CD4-positive, alpha-beta T cell (primary cell): ENCODE results near the gene GNG10. TPM values are rescaled to one million over a fixed set of nuclear protein-coding genes. Genes with fewer than 3 reads are reported as not detected.

Experiments
- ATAC-seq: fragments of 200-7000 bp; cut with Tn5 transposase; one replicate; pipeline ENCODE4 v1.10.0; 2022; ENCODE audit warnings: mild to moderate bottlenecking; ENCODE audit not compliant: poor library complexity
- CTCF ChIA-PET: fragments of 350-600 bp; sonication (Branson Sonifier 250); formaldehyde crosslinking; loops from one replicate; lab custom pipeline; 2021; ENCODE audit warnings: antibody characterized with exemption, inconsistent platforms; lab: Charles Lee
- POLR2A ChIA-PET: fragments of 350-600 bp; sonication (Branson Sonifier 250); formaldehyde crosslinking; loops from one replicate; lab custom pipeline; 2021; ENCODE audit warnings: antibody characterized with exemption, inconsistent platforms; lab: Charles Lee
- DNase-seq, 14 experiments: peaks; one replicate each; pipeline ENCODE4 v3.0.0-alpha.2; 2013 to 2020; ENCODE audit warnings: mixed read lengths in 2 of 14
- H3K27ac ChIP-seq, 2 donors: one replicate each; pipeline versions ENCODE4 v1.5.1 to v1.7.0; 2013; ENCODE audit warnings: low read length in 2 of 2, low read depth in 1 of 2, mild to moderate bottlenecking in 1 of 2
- H3K27me3 ChIP-seq, 2 experiments: 1 replicate in 1 of 2; 2 replicates in 1 of 2; pipeline versions ENCODE4 v1.6.1 to v1.7.0; 2013; ENCODE audit warnings: low read length in 2 of 2, control low read depth in 1 of 2, mild to moderate bottlenecking in 1 of 2, moderate library complexity in 1 of 2; ENCODE audit not compliant: insufficient read depth in 2 of 2, control insufficient read depth in 1 of 2
- H3K36me3 ChIP-seq: one replicate; pipeline ENCODE4 v1.6.1; 2013; ENCODE audit warnings: low read length, control low read depth; ENCODE audit not compliant: insufficient read depth
- H3K4me1 ChIP-seq: one replicate; pipeline ENCODE4 v1.6.1; 2013; ENCODE audit warnings: low read length, control low read depth; ENCODE audit not compliant: insufficient read depth
- H3K4me3 ChIP-seq: one replicate; pipeline ENCODE4 v1.5.1; 2013; ENCODE audit warnings: mild to moderate bottlenecking, low read length, moderate library complexity
- H3K9me3 ChIP-seq, 2 experiments: 1 replicate in 1 of 2; 2 replicates in 1 of 2; pipeline versions ENCODE4 v1.6.1 to v1.7.0; 2013; ENCODE audit warnings: low read length in 2 of 2, mild to moderate bottlenecking in 2 of 2, control low read depth in 1 of 2, moderate library complexity in 1 of 2; ENCODE audit not compliant: control insufficient read depth in 1 of 2, insufficient read depth in 1 of 2
- H3K27ac Mint-ChIP-seq: one replicate; pipeline ENCODE4 v1.8.0; 2020; ENCODE audit warnings: mixed read lengths
- H3K27me3 Mint-ChIP-seq: one replicate; pipeline ENCODE4 v1.8.0; 2021; ENCODE audit warnings: mixed read lengths
- H3K36me3 Mint-ChIP-seq: one replicate; pipeline ENCODE4 v1.8.0; 2021; ENCODE audit warnings: low read depth, mixed read lengths
- H3K4me1 Mint-ChIP-seq: one replicate; pipeline ENCODE4 v1.8.0; 2021; ENCODE audit warnings: low read depth, mixed read lengths
- H3K4me3 Mint-ChIP-seq: one replicate; pipeline ENCODE4 v1.8.0; 2020; ENCODE audit warnings: mild to moderate bottlenecking, mixed read lengths
- H3K9me3 Mint-ChIP-seq: one replicate; pipeline ENCODE4 v1.8.0; 2020; ENCODE audit warnings: mixed read lengths
- intact Hi-C, 2 experiments: fragments of 100-400 bp; cut with DNase I in 1 of 2; cut with micrococcal nuclease in 1 of 2; formaldehyde crosslinking; loops; one replicate each; pipeline versions ENCODE4 v1.15.1 to v1.9.0; 2023 to 2025; cut with DNase I, micrococcal nuclease
- total RNA-seq, 174 experiments: library from RNA in 2 of 174; stranded (reverse) in 2 of 174; gene quantifications; one replicate each; pipeline ENCODE4 v1.2.3 and lab custom pipeline; 2021 to 2026
- TF ChIP-seq, protein P1 (sequence below): fragments of 200-600 bp; IDR thresholded peaks from one replicate; pipeline ENCODE4 v1.8.0; 2022; ENCODE audit warnings: antibody characterized with exemption, mild to moderate bottlenecking

GNG10 gene
- total RNA-seq, 2 experiments from 2014 or later = 2.8 to 3.0 TPM

DNA sequence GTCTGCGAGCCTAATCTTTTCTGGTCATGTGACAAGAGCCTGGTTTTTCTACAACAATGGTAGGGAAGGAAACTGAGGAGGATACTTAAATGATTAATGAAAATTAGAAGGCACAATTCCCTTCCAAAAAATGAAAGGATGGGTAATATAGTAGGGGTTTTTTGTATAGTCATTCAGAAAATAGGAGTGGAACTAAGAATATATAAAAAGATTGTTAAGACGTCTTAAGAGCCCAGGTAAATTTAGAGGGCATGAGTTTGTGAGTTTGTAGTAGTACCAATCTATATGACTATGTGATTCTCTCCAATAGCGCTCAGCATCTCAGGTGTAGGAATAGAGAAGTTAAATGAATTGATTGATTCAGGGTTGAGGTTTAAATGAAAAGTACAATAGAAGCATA is 50.1 kb downstream of the GNG10 start:
- intact Hi-C loops = no loop called here
- TF ChIP-seq, protein P1, sequence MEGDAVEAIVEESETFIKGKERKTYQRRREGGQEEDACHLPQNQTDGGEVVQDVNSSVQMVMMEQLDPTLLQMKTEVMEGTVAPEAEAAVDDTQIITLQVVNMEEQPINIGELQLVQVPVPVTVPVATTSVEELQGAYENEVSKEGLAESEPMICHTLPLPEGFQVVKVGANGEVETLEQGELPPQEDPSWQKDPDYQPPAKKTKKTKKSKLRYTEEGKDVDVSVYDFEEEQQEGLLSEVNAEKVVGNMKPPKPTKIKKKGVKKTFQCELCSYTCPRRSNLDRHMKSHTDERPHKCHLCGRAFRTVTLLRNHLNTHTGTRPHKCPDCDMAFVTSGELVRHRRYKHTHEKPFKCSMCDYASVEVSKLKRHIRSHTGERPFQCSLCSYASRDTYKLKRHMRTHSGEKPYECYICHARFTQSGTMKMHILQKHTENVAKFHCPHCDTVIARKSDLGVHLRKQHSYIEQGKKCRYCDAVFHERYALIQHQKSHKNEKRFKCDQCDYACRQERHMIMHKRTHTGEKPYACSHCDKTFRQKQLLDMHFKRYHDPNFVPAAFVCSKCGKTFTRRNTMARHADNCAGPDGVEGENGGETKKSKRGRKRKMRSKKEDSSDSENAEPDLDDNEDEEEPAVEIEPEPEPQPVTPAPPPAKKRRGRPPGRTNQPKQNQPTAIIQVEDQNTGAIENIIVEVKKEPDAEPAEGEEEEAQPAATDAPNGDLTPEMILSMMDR = no peak
- Mint-ChIP-seq H3K9me3 (no peaks in the 10 kb centered on the region), H3K36me3 (no peaks in the 10 kb centered on the region), H3K27ac (no peak overlapping the region), H3K4me3 (no peak overlapping the region), H3K4me1 (no peaks in the 10 kb centered on the region), H3K27me3 (no peaks in the 10 kb centered on the region)
- no peak for ATAC-seq
- DNase-seq = no peak
- CTCF ChIA-PET = no interaction called here
- Histone ChIP-seq H3K4me1 (no peaks in the 10 kb centered on the region), H3K4me3 (no peak overlapping the region), H3K36me3 (no peaks in the 10 kb centered on the region), H3K9me3 (no peaks in the 10 kb centered on the region), H3K27me3 (no peaks in the 10 kb centered on the region), H3K27ac (no peak overlapping the region)
- POLR2A ChIA-PET = no interaction called here

DNA sequence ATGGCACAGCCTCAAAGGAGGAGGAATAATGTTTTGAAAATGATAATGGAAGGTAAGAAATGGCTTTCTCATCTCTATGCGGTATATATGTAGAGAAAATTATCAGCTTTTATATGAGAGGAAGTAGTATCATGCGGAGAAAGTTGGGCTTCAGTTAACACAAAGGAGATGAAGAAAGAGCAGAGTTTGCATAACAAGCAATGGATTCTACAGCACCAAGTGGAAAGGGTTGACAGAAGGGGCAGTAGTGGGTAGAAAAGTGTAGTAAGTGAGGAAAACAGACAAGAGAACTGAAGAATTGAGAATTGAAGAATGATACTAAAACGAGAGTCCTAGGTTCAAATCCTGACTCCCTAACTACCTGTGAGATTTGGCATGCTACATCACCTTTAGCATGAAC is 51.0 kb downstream of the GNG10 start:
- H3K36me3 ChIP-seq = no peaks in the 10 kb centered on the region
- H3K4me3 ChIP-seq = no peak overlapping the region
- no peaks in the 10 kb centered on the region for H3K9me3 Mint-ChIP-seq
- H3K27me3 Mint-ChIP-seq = no peaks in the 10 kb centered on the region
- no peak overlapping the region for H3K4me3 Mint-ChIP-seq
- H3K36me3 Mint-ChIP-seq = no peaks in the 10 kb centered on the region
- no peak overlapping the region for H3K27ac Mint-ChIP-seq
- ChIA-PET POLR2A (no interaction called here), CTCF (no interaction called here)
- TF ChIP-seq, protein P1 = no peak
- ATAC-seq = no peak
- intact Hi-C loops = no loop called here
- H3K27ac ChIP-seq = no peak overlapping the region
- H3K4me1 Mint-ChIP-seq = no peaks in the 10 kb centered on the region
- no peaks in the 10 kb centered on the region for H3K4me1 ChIP-seq
- H3K9me3 ChIP-seq = no peaks in the 10 kb centered on the region
- no peaks in the 10 kb centered on the region for H3K27me3 ChIP-seq
- DNase-seq = no peak

DNA sequence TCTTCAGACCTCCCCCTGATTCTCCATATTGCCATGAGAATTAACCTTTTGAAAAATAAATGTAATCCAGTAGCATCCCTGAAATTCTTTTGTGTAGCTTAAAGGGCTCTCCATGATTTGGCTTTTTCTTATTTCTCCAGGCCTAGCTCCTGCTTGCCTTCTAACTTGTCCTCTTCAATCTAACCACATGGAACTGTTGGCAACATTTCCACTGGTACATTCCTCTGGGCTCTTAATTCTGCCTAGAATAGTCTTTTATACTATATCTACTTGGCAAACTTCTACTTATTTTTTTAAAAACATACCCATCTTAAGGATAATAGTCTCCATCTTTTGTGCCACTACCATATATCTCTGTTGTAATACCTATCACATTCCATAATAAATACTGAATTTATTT is 54.1 kb downstream of the GNG10 start:
- ChIA-PET CTCF (no interaction called here), POLR2A (no interaction called here)
- no peaks in the 10 kb centered on the region for H3K27me3 Mint-ChIP-seq
- no peaks in the 10 kb centered on the region for H3K36me3 ChIP-seq
- TF ChIP-seq, protein P1 = no peak
- DNase-seq (no peak), ATAC-seq (no peak)
- H3K4me3 Mint-ChIP-seq = no peak overlapping the region
- no peaks in the 10 kb centered on the region for H3K4me1 Mint-ChIP-seq
- H3K9me3 ChIP-seq = no peaks in the 10 kb centered on the region
- H3K27ac ChIP-seq = no peak overlapping the region
- H3K27ac Mint-ChIP-seq = no peak overlapping the region
- no peaks in the 10 kb centered on the region for H3K27me3 ChIP-seq
- no peaks in the 10 kb centered on the region for H3K4me1 ChIP-seq
- H3K9me3 Mint-ChIP-seq = no peaks in the 10 kb centered on the region
- H3K36me3 Mint-ChIP-seq = no peaks in the 10 kb centered on the region
- intact Hi-C loops = no loop called here
- H3K4me3 ChIP-seq = no peak overlapping the region
